HepG2 (cell line): ENCODE data around the gene OPRD1.

Experiments
- CTCF ChIP-seq: sonication (generic); formaldehyde crosslinking; IDR thresholded peaks from 2 replicates; pipeline ENCODE4 v1.5.0; 2020; ENCODE audit warnings: mild to moderate bottlenecking, missing genetic modification reagents, moderate library complexity
- MAX ChIP-seq: IDR thresholded peaks from 2 replicates; pipeline ENCODE4 v1.6.1; 2012; ENCODE audit warnings: inconsistent platforms
- RXRA ChIP-seq: sonication (generic); formaldehyde crosslinking; IDR thresholded peaks from 2 replicates; pipeline ENCODE4 v1.5.1; 2020; ENCODE audit warnings: missing genetic modification reagents
- ZNF224 ChIP-seq: sonication (generic); formaldehyde crosslinking; IDR thresholded peaks from 2 replicates; pipeline ENCODE4 v1.5.0; 2020; ENCODE audit warnings: mild to moderate bottlenecking, missing genetic modification reagents
- ZNF253 ChIP-seq: sonication (generic); formaldehyde crosslinking; IDR thresholded peaks from 2 replicates; pipeline ENCODE4 v1.8.0; 2022; ENCODE audit warnings: mild to moderate bottlenecking, missing genetic modification reagents, borderline replicate concordance
- TF ChIP-seq, protein P1 (sequence below): sonication (generic); formaldehyde crosslinking; IDR thresholded peaks from 2 replicates; pipeline ENCODE4 v1.4.0; 2020; ENCODE audit warnings: mild to moderate bottlenecking, missing genetic modification reagents
- TF ChIP-seq, protein P2 (sequence below): IDR thresholded peaks from 2 replicates; pipeline ENCODE4 v1.6.1; 2016; ENCODE audit warnings: low read depth, control low read depth

DNA sequence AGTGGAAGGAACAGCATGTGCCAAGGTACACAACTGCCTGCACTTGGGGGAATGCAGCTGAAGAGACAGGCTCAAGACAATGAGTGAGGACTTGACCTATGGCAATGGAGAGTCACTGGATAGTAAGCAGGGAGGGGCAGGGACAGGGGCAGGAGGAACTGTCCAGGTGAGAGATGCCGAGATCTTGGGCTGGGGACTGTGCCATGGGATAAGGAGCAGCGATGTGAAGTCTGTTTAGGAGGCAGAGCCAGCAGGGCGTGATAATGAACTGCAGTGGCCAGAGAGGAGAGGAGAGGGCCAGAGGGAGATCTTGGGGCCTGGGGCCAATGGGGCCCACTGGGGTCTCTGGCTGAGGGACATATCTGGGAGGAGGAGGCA is 84.6 kb downstream of the OPRD1 start:
- no peak for TF ChIP-seq ZNF253 (CRISPR knock-in tag)
- TF ChIP-seq, protein P1, sequence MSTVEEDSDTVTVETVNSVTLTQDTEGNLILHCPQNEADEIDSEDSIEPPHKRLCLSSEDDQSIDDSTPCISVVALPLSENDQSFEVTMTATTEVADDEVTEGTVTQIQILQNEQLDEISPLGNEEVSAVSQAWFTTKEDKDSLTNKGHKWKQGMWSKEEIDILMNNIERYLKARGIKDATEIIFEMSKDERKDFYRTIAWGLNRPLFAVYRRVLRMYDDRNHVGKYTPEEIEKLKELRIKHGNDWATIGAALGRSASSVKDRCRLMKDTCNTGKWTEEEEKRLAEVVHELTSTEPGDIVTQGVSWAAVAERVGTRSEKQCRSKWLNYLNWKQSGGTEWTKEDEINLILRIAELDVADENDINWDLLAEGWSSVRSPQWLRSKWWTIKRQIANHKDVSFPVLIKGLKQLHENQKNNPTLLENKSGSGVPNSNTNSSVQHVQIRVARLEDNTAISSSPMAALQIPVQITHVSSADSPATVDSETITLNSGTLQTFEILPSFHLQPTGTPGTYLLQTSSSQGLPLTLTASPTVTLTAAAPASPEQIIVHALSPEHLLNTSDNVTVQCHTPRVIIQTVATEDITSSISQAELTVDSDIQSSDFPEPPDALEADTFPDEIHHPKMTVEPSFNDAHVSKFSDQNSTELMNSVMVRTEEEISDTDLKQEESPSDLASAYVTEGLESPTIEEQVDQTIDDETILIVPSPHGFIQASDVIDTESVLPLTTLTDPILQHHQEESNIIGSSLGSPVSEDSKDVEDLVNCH (CRISPR knock-in tag), result no peak
- TF ChIP-seq, protein P2, sequence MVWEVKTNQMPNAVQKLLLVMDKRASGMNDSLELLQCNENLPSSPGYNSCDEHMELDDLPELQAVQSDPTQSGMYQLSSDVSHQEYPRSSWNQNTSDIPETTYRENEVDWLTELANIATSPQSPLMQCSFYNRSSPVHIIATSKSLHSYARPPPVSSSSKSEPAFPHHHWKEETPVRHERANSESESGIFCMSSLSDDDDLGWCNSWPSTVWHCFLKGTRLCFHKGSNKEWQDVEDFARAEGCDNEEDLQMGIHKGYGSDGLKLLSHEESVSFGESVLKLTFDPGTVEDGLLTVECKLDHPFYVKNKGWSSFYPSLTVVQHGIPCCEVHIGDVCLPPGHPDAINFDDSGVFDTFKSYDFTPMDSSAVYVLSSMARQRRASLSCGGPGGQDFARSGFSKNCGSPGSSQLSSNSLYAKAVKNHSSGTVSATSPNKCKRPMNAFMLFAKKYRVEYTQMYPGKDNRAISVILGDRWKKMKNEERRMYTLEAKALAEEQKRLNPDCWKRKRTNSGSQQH (CRISPR knock-in tag), result no peak
- TF ChIP-seq CTCF (CRISPR knock-in tag), result no peak
- TF ChIP-seq MAX, result no peak
- TF ChIP-seq RXRA (CRISPR knock-in tag), result no peak
- no peak for TF ChIP-seq ZNF224 (CRISPR knock-in tag)
